SK-MEL-5 (cell line): ENCODE results near the gene SLIT3. TPM values are rescaled to one million over a fixed set of nuclear protein-coding genes. Genes with fewer than 3 reads are reported as not detected.

Experiments used
- DNase-seq: peaks from one replicate; pipeline ENCODE4 v3.0.0-alpha.2; 2016; ENCODE audit warnings: low read depth, low spot score
- in situ Hi-C: cut with HindIII; loops from 2 replicates; pipeline ENCODE4 v1.10.0; 2016; ENCODE audit warnings: low sequenced_read_pairs, high pct_unique_total_duplicates, low pct_unique_long_range_greater_than_20kb
- total RNA-seq: library from RNA; depleted of rRNA; stranded (reverse); fragments of >200 nt; shearing (Covaris generic); gene quantifications from 2 replicates; pipeline ENCODE4 v1.2.3, GENCODE V29; 2014

The SLIT3 gene
- total RNA-seq, 1 experiment from 2014 or later: 0.63 TPM

- no peak for DNase-seq
- in situ Hi-C loops: no loop called here
Measured at GRCh38 chr5:168858371-168858770, 442.6 kb downstream of the SLIT3 start.

DNA sequence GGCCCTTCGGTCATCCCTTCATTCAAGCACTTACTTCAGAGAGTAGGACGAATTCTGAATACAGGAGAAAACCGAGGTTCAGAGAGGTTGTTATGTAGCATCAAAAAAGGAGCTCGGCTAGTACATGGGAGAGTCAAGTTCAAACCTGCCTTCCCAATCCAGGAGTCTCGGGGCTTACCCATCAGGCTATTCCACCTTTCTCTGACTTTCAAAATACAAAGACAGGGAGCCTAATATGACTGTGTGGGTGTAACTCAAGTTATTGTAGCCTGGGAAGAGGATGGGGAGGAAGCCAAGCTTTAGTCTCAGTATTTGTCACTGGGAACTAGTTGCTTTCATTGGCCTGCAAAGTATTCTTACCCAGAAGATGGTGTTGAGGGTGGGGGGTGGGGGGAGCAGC, 447.0 kb downstream of the SLIT3 start:
- no peak for DNase-seq

DNA sequence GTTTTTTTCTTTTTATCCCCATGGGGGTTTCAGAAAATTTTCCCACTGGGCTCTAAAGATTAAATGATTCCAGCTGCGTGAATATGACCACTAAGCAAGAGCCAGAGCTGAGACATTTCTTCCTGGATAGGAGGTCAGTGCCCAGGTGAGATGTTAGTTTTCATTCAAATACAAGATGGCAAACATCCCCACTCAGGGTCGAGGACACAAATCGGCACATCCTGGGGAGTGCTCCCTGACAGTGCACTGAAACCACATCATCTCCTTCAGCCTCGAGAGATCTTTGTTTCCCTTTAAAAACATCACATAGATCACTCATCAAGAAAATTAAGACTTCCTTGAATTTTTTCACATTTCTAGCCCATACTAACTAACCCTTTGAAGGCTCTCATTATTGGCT, 448.6 kb downstream of the SLIT3 start:
- in situ Hi-C loops: no loop called here

More for the DNA sequence above, 447.0 kb downstream of the SLIT3 start:
- in situ Hi-C loops: no loop called here

DNA sequence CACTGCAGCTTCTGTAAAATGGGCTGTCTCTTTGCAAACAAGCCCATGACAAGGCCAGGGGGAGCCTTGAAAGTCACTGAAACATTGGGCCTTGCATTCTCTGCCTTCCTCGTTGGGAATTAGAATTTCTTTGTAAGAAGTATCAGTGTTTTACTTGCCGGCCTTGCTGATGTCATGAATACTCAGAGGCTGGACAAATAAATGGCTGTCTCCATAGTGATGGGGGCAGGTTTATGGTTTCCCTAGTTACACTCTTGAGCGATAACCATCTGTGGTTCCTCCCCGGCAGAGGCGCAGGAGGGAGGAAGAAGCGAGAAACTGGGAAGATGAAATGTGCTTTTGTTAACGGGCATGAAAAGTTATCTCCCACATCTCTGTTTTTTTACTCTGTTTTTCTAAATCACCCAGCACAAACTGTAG, 449.0 kb downstream of the SLIT3 start:
- in situ Hi-C loops: no loop called here
- no peak for DNase-seq

More for the DNA sequence above, 448.6 kb downstream of the SLIT3 start:
- no peak for DNase-seq

DNA sequence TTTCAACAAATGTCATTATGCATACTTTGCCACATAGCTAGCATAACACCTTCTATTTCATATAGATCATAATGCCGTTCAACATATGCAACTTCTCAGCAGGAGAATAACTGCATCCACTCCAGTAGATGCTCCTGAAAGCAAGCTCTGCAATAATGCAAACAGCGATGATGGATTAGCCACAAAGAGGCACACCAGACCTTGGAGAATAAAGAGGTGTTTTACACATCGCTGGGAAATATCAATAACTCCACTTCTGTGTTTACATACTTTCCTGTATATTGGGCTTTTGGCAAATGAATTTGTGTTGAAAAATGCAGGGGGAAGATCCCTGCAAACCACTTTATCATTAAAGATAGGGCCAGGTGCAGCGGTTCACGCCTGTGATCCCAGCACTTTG, 450.3 kb downstream of the SLIT3 start:
- in situ Hi-C loops: no loop called here
- DNase-seq: no peak

GRCh38 chr5:168848569-168848968, 452.4 kb downstream of the SLIT3 start:
- no peak for DNase-seq
- in situ Hi-C loops: no loop called here

- DNase-seq: no peak
- in situ Hi-C loops: no loop called here
Measured at GRCh38 chr5:168847511-168848073, 453.3 kb downstream of the SLIT3 start.

DNA sequence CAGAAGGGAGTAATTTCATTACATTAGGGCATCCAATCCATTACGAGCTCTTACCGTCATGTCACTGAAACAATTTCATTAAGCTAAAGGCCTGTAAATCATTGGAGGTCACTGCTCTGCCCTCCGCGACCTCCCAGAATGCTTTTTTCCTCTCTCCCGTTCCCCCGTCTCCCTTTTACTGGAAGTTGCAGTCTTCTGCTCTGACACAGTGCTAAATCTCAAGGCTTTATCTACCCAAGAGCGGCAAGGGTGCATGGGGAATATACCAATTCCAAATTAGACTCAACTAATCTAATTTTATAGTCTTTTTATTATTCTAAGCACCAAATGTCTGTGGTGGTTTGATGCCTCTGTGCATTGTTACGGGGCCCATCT, 456.0 kb downstream of the SLIT3 start:
- DNase-seq: no peak
- in situ Hi-C loops: no loop called here

- in situ Hi-C loops: no loop called here
- DNase-seq: no peak
Measured at GRCh38 chr5:168844016-168844921, 456.7 kb downstream of the SLIT3 start.

GRCh38 chr5:168843277-168844015, 457.5 kb downstream of the SLIT3 start:
- in situ Hi-C loops: no loop called here
- DNase-seq: no peak

GRCh38 chr5:168842571-168843205, 458.3 kb downstream of the SLIT3 start:
- in situ Hi-C loops: no loop called here

DNA sequence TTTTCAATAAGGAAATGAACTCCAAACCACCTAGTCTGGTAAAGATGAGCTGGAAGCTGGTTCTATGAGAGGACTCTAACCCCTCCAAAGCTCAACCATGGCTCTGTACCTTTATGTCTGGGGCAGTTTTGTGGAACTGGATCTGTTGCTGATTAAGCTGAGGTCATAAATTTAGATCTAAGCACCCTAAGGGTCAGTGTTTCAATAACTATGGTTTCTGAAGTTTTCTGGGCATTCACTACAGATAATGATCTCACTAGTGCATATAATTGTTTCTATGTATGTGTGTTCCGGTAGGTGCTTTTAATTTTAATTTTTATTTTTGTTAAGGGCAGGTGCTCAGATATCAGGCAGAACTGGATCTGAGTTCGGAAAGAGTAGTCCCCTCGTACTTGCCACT, 463.1 kb downstream of the SLIT3 start:
- in situ Hi-C loops: no loop called here
- DNase-seq: no peak

More at GRCh38 chr5:168842571-168843205, 458.3 kb downstream of the SLIT3 start:
- no peak for DNase-seq

DNA sequence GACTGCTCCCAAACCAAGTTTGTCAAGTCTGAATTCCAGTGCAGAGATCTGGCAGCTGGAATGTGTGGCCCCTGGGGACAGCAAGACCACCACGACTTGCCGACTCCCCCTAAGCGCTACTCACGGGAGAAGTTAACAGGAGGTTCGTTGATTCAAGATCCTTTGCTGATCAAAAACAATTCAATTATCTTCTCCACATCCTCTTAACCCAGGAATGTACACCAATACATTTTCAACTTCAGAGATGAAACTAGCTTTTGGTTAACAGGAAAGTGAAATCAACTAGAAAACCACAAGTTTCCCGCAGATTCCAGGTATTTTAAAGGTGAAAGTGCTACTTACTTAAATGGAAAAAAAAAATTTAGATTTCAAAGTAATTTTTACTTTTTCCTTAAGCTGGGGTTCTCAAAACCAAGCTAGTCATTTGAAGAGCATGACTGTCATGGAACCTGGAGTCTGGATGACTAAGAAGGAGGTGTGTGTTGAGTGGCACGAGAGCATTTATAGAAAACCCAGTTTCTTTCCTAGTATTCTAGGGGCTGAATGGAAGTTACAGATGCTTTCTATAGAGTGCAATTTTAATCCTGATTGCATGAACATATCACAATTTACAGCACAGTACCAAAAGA, 464.2 kb downstream of the SLIT3 start:
- in situ Hi-C loops: no loop called here
- no peak for DNase-seq

DNA sequence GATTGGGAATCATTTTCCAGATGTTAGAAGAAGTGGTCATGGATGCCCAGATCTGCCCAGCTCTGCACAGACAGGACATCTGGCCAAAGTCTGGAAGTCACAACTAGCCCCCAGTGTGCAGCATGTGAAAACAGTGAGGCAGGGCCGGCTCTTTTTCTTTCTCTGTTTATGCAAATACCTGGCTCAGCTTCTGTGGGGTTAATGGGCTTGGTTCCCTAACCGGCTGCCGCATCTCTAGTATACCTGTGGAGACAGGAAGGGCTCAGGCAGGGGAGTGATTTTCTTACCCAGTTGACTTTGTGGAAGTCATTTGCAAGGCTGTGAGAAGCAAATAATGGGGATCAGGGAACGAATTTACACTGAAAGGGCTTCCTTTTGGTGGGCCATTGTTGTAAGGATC, 467.0 kb downstream of the SLIT3 start:
- no peak for DNase-seq
- in situ Hi-C loops: no loop called here

GRCh38 chr5:168833383-168833782, 467.6 kb downstream of the SLIT3 start:
- in situ Hi-C loops: no loop called here
- DNase-seq: no peak

DNA sequence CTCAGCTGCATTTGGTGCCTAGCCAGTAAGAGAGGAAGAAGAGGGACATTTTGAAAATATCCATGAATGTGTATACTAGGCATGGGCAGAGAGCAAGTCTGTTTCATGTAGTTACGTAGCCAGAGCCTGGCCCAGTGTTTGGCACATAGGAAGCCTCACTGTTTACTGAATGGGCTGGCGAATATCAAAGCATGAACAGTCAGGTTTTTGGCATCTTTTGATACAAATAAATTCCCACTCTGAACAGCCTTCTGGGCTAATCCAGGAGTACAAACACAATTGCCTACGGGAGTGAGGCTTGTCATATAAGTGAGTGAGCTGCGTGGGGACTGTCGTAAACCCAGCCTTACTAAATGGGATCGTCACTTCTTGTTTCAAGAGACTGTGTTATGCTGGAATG, 468.6 kb downstream of the SLIT3 start:
- in situ Hi-C loops: no loop called here
- DNase-seq: no peak

DNA sequence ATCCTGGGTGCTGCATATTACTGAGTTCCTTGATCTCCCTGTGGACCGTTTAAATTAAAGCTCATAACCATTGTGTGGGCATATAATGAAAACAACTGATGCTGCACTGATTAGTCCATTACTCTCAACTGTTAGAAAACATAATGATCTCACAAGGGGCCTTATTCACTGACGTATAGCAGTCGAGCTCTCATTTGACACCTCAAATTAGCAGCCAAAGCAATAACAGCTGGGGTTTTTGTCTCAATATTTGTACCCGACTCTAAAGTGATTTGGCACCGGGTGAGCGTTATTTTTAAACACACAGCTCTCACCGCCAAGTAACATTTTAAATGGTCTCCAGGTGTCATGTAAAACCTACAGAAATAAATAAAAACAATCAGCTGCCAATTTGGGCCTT, 469.6 kb downstream of the SLIT3 start:
- DNase-seq: no peak
- in situ Hi-C loops: no loop called here

DNA sequence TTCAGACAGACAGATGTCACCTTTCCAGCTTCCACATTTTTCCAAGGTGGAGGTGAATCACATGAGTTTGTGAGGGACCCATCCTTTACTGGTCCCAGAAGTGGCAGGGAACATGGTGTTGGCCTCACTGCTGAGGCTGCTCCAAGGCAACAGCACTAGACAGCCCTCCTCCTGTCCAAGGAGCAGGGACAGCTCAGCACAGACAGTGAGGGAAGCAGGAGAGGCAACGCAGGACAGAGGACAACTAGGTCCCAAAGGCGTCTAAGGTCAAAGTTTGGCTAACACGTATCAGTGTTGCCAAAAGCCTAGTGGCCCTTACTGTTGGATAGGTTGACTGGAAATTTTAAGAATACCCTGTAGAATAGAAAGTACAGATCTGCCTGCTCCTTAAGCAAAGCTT, 470.1 kb downstream of the SLIT3 start:
- in situ Hi-C loops: no loop called here

More for the DNA sequence above, 470.1 kb downstream of the SLIT3 start:
- DNase-seq: no peak
